Glutamatergic neuron (in vitro differentiated cells): ENCODE data around the gene JARID2. TPM values are rescaled to one million over a fixed set of nuclear protein-coding genes. Genes with fewer than 3 reads are reported as not detected.

Experiments
- DNase-seq: peaks from one replicate; pipeline ENCODE4 v3.0.0; 2022
- H3K27ac Mint-ChIP-seq: one replicate; pipeline ENCODE4 v1.8.0; 2020; ENCODE audit warnings: mild to moderate bottlenecking, mixed read lengths, inconsistent platforms; ENCODE audit not compliant: unreplicated experiment
- H3K27me3 Mint-ChIP-seq: one replicate; pipeline ENCODE4 v1.8.0; 2020; ENCODE audit warnings: mild to moderate bottlenecking, moderate library complexity, mixed read lengths, inconsistent platforms; ENCODE audit not compliant: unreplicated experiment
- H3K36me3 Mint-ChIP-seq: one replicate; pipeline ENCODE4 v1.8.0; 2020; ENCODE audit warnings: mild to moderate bottlenecking, mixed read lengths, inconsistent platforms; ENCODE audit not compliant: unreplicated experiment
- H3K4me1 Mint-ChIP-seq: one replicate; pipeline ENCODE4 v1.8.0; 2020; ENCODE audit warnings: mild to moderate bottlenecking, low read depth, mixed read lengths, inconsistent platforms; ENCODE audit not compliant: unreplicated experiment
- H3K4me3 Mint-ChIP-seq: one replicate; pipeline ENCODE4 v1.8.0; 2020; ENCODE audit warnings: mild to moderate bottlenecking, mixed read lengths, inconsistent platforms; ENCODE audit not compliant: unreplicated experiment
- H3K9me3 Mint-ChIP-seq: one replicate; pipeline ENCODE4 v1.8.0; 2020; ENCODE audit warnings: mild to moderate bottlenecking, moderate library complexity, mixed read lengths, inconsistent platforms; ENCODE audit not compliant: unreplicated experiment
- total RNA-seq: library from RNA; stranded (reverse); fragmentation: NEBNext Ultra II Directional; extraction: Animal tissue kit (Norgen Biotek cat#: 25700); gene quantifications from one replicate; pipeline ENCODE4 v1.2.1, GENCODE V29; 2021; ENCODE audit not compliant: unreplicated experiment
- TF ChIP-seq, protein P1 (sequence below): fragments of 200-600 bp; sonication (generic); IDR thresholded peaks from one replicate; pipeline ENCODE4 v1.5.0; 2021; ENCODE audit not compliant: partially characterized antibody, unreplicated experiment

JARID2 gene
- total RNA-seq, 1 donor from 2014 or later, result 83.8 TPM

DNA sequence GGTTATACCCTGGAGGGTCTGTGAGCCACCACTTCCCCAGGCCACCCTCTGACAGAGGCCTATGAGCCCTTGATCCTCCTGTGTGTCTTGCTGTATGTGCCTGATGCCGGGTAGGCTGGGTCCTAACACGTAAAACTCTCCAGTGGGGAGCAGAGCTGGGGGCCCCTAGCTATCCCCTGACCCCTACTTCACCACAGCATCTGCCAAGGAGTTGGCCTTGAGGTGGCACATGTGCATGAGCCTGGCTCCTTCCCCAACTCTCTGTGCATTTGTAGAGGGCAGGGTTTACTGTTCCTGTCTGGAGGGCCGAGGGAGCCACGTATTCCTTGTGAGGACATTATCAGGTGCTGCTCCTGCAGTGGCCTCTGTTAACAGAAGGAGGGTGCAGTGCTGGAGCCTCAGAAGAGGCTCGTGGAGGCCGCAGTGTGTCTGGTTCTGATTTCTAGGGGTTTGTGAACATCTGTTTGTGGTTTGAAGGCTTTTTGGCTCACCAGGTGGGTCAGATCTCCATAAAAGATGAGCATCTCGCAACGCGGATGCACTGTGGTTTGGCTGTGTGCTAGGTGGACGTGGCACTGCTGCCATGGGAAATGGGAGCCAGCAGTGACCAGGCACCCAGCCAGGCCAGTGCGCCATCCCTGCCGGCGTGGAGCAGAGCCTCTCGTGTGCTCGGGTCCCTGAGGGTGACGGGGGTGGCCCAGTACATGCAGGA is 264.8 kb downstream of the JARID2 start:
- Mint-ChIP-seq H3K4me3 (no peak overlapping the region), H3K4me1 (peaks cover 13% of the 10 kb centered on the region), H3K27me3 (peaks cover 25% of the 10 kb centered on the region), H3K36me3 (peaks cover 6% of the 10 kb centered on the region), H3K27ac (peak overlapping the region; percentile 48), H3K9me3 (peaks cover 12% of the 10 kb centered on the region)
- TF ChIP-seq, protein P1, sequence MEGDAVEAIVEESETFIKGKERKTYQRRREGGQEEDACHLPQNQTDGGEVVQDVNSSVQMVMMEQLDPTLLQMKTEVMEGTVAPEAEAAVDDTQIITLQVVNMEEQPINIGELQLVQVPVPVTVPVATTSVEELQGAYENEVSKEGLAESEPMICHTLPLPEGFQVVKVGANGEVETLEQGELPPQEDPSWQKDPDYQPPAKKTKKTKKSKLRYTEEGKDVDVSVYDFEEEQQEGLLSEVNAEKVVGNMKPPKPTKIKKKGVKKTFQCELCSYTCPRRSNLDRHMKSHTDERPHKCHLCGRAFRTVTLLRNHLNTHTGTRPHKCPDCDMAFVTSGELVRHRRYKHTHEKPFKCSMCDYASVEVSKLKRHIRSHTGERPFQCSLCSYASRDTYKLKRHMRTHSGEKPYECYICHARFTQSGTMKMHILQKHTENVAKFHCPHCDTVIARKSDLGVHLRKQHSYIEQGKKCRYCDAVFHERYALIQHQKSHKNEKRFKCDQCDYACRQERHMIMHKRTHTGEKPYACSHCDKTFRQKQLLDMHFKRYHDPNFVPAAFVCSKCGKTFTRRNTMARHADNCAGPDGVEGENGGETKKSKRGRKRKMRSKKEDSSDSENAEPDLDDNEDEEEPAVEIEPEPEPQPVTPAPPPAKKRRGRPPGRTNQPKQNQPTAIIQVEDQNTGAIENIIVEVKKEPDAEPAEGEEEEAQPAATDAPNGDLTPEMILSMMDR, result no peak
- no peak for DNase-seq

DNA sequence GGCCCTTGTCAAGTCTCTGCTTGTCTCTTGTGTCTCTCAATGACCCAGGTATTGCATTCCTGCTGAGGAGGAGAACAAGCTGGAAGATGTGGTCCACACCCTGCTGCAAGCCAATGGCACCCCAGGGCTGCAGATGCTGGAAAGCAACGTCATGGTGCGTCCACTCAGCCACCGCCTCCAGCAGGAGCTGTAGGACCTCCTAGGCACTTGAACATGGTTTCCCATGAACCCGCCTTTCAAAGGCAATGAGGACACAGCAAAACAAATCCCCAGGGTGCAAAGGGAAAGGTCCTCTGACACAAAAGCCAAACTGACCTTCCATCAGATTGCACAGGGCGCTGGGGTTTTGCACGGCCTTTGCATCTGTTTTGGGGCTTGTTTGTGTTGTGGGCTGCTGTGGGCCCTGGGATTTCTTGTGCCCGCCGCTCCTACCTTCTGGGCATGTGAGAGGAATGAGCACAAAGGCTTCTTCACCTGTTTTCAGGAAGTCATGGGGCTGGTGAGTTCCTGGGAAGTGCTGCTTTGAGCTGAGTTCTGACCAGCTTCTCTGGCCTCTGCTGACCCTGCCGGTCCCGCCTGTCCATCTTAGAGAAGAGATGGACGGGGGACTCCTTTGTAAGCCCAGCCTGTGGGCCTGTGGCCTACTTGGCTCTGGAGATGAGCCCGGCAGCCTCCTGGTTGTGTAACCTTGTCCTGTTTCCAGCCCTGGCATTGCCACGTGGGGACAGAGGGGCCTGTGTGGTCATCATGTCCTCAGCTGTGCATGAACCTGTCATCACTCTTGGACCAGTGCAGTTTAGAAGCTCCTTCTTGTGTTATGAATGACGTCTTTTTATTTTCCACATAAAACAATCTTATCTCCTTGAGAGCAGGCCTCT is 265.6 kb downstream of the JARID2 start:
- DNase-seq, result no peak
- no peak overlapping the region for H3K4me3 Mint-ChIP-seq
- H3K36me3 Mint-ChIP-seq, result peaks cover 9% of the 10 kb centered on the region
- H3K9me3 Mint-ChIP-seq, result peaks cover 12% of the 10 kb centered on the region
- peaks cover 25% of the 10 kb centered on the region for H3K27me3 Mint-ChIP-seq
- H3K4me1 Mint-ChIP-seq, result peaks cover 11% of the 10 kb centered on the region
- H3K27ac Mint-ChIP-seq, result peak overlapping the region; percentile 87
- TF ChIP-seq, protein P1, result no peak

GRCh38 chr6:15512126-15512525 is 266.3 kb downstream of the JARID2 start:
- Mint-ChIP-seq H3K27me3 (peaks cover 25% of the 10 kb centered on the region), H3K9me3 (peaks cover 12% of the 10 kb centered on the region), H3K36me3 (peaks cover 9% of the 10 kb centered on the region), H3K27ac (peak overlapping the region; percentile 87), H3K4me1 (peaks cover 10% of the 10 kb centered on the region), H3K4me3 (no peak overlapping the region)
- DNase-seq, result peak; percentile 49
- TF ChIP-seq, protein P1, result no peak

DNA sequence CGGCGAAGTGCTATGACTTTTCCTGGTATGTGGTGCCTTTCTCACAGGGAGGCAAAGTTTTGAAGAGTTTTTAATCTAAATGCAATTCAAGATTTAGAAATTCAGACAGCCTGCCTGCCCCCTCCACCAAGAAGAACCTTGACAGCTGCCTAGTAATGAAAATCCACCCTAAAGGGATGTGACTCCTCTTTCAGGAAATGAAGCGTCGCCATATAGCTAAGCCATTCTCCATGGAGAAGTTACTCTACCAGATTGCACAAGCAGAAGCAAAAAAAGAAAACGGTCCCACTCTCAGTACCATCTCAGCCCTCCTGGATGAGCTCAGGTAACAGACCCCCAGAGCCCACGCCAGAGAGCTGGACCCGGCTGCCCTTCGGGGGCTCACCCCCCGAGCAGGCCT is 266.9 kb downstream of the JARID2 start:
- H3K4me1 Mint-ChIP-seq, result peaks cover 10% of the 10 kb centered on the region
- no peak for DNase-seq
- H3K36me3 Mint-ChIP-seq, result peaks cover 9% of the 10 kb centered on the region
- H3K4me3 Mint-ChIP-seq, result no peak overlapping the region
- TF ChIP-seq, protein P1, result no peak
- no peak overlapping the region for H3K27ac Mint-ChIP-seq
- peaks cover 23% of the 10 kb centered on the region for H3K27me3 Mint-ChIP-seq
- peaks cover 9% of the 10 kb centered on the region for H3K9me3 Mint-ChIP-seq
